Measurements from ENCODE around the gene MAGEB17. TPM values are rescaled to one million over a fixed set of nuclear protein-coding genes. Genes with fewer than 3 reads are reported as not detected.
"Not testable (repeated sequence)": the region's sequence is repeated elsewhere in the genome, so short reads cannot be mapped to it uniquely, and the experiment has no call there.

MAGEB17 gene
- total RNA-seq, 1 experiment from 2014 or later = not detected

- Histone ChIP-seq H3K36me3 (ENCODE audit: low read depth) (no peaks in the 10 kb centered on the region), H3K9me2 (ENCODE audit: insufficient read depth) (no peaks in the 10 kb centered on the region), H3K4me2 (no peak overlapping the region), H3K4me3 (no peak overlapping the region), H3K27me3 (ENCODE audit: insufficient read depth, low read depth) (no peaks in the 10 kb centered on the region), H3K4me1 (replicated peaks; ENCODE audit: insufficient read depth) (peaks cover 9% of the 10 kb centered on the region; the same call in 1 of the 2 replicates), H3K9me3 (ENCODE audit: insufficient read depth, low read depth) (no peaks in the 10 kb centered on the region), H4K20me1 (ENCODE audit: insufficient read depth) (no peaks in the 10 kb centered on the region), H3K27ac (no peak overlapping the region), H2AFZ (no peak overlapping the region), H3K79me2 (ENCODE audit: low read depth) (no peaks in the 10 kb centered on the region), H3F3A (ENCODE audit: insufficient read depth, low read depth) (no peaks in the 10 kb centered on the region)
- BruUV-seq (replicated peaks) = no TSS peak
- POLR2A ChIA-PET (ENCODE audit: unreplicated experiment) = no interaction called here
- DNase-seq = no peak
- TF ChIP-seq EZH2 (IDR thresholded peaks at IDR 0.05; ENCODE audit: low read depth) = no peak
- intact Hi-C loops (cut with micrococcal nuclease; ENCODE audit: unreplicated experiment) = no loop called here
- CTCF ChIA-PET = no interaction called here
These were observed 23.3 kb upstream of the MAGEB17 start for GRCh38 chrX:16143968-16144367.

- BruUV-seq (replicated peaks) = no TSS peak
- TF ChIP-seq, protein P1, sequence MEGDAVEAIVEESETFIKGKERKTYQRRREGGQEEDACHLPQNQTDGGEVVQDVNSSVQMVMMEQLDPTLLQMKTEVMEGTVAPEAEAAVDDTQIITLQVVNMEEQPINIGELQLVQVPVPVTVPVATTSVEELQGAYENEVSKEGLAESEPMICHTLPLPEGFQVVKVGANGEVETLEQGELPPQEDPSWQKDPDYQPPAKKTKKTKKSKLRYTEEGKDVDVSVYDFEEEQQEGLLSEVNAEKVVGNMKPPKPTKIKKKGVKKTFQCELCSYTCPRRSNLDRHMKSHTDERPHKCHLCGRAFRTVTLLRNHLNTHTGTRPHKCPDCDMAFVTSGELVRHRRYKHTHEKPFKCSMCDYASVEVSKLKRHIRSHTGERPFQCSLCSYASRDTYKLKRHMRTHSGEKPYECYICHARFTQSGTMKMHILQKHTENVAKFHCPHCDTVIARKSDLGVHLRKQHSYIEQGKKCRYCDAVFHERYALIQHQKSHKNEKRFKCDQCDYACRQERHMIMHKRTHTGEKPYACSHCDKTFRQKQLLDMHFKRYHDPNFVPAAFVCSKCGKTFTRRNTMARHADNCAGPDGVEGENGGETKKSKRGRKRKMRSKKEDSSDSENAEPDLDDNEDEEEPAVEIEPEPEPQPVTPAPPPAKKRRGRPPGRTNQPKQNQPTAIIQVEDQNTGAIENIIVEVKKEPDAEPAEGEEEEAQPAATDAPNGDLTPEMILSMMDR (conservative IDR thresholded peaks at IDR 0.05) = no peak
- no peak for TF ChIP-seq EZH2 (IDR thresholded peaks at IDR 0.05; ENCODE audit: low read depth)
- no peaks in the 10 kb centered on the region for H3F3A ChIP-seq (ENCODE audit: insufficient read depth, low read depth)
- H3K4me1 ChIP-seq (replicated peaks; ENCODE audit: insufficient read depth) = peaks cover 13% of the 10 kb centered on the region; the same call in 1 of the 2 replicates
- H2AFZ ChIP-seq = no peak overlapping the region
- no peak overlapping the region for H3K4me2 ChIP-seq
- no peaks in the 10 kb centered on the region for H3K79me2 ChIP-seq (ENCODE audit: low read depth)
- intact Hi-C loops (cut with micrococcal nuclease; ENCODE audit: unreplicated experiment) = no loop called here
- H3K36me3 ChIP-seq (ENCODE audit: low read depth) = no peaks in the 10 kb centered on the region
- no peak overlapping the region for H3K27ac ChIP-seq
- DNase-seq = no peak
- H3K9me2 ChIP-seq (ENCODE audit: insufficient read depth) = no peaks in the 10 kb centered on the region
- no peak overlapping the region for H3K4me3 ChIP-seq
- CTCF ChIA-PET = no interaction called here
- H3K27me3 ChIP-seq (ENCODE audit: insufficient read depth, low read depth) = no peaks in the 10 kb centered on the region
- no peaks in the 10 kb centered on the region for H3K9me3 ChIP-seq (ENCODE audit: insufficient read depth, low read depth)
- H4K20me1 ChIP-seq (ENCODE audit: insufficient read depth) = no peaks in the 10 kb centered on the region
- POLR2A ChIA-PET (ENCODE audit: unreplicated experiment) = no interaction called here
These were observed 22.9 kb upstream of the MAGEB17 start for GRCh38 chrX:16144420-16144819.

GRCh38 chrX:16145093-16145492, 22.2 kb upstream of the MAGEB17 start:
- BruUV-seq (replicated peaks); H3K4me3 ChIP-seq; H3K27me3 ChIP-seq (ENCODE audit: insufficient read depth, low read depth); H2AFZ ChIP-seq; H3K9me3 ChIP-seq (ENCODE audit: insufficient read depth, low read depth); H3K4me2 ChIP-seq; DNase-seq; H3K9me2 ChIP-seq (ENCODE audit: insufficient read depth); H3K79me2 ChIP-seq (ENCODE audit: low read depth); H3K36me3 ChIP-seq (ENCODE audit: low read depth); H3K27ac ChIP-seq; POLR2A ChIA-PET (ENCODE audit: unreplicated experiment); H3F3A ChIP-seq (ENCODE audit: insufficient read depth, low read depth); H4K20me1 ChIP-seq (ENCODE audit: insufficient read depth); intact Hi-C loops (cut with micrococcal nuclease; ENCODE audit: unreplicated experiment); CTCF ChIA-PET: not testable (repeated sequence)
- peaks cover 16% of the 10 kb centered on the region; the same call in 1 of the 2 replicates for H3K4me1 ChIP-seq (replicated peaks; ENCODE audit: insufficient read depth)

DNA sequence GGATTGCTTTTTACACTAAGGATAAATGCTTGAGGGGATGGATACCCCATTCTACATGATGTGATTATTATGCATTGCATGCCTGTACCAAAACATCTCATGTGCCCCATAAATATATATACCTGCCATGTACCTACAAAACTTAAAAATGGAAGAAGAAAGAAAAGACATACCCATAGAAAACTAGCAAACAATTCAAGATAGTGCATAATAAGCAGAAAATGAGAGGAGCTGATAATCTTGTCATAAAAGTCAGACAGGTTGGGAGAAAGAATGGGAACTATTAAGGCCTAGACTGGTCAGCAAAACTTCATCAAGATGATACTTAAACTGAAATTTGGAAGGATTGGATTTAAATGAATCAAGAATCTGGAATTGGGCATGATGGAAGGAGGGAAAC, 21.6 kb upstream of the MAGEB17 start:
- no peaks in the 10 kb centered on the region for H3K27me3 ChIP-seq (ENCODE audit: insufficient read depth, low read depth)
- H4K20me1 ChIP-seq (ENCODE audit: insufficient read depth) = no peaks in the 10 kb centered on the region
- H3K36me3 ChIP-seq (ENCODE audit: low read depth) = no peaks in the 10 kb centered on the region
- no peaks in the 10 kb centered on the region for H3F3A ChIP-seq (ENCODE audit: insufficient read depth, low read depth)
- H3K9me3 ChIP-seq (ENCODE audit: insufficient read depth, low read depth) = no peaks in the 10 kb centered on the region
- H3K79me2 ChIP-seq (ENCODE audit: low read depth) = no peaks in the 10 kb centered on the region
- no TSS peak for BruUV-seq (replicated peaks)
- no peak overlapping the region for H3K4me2 ChIP-seq
- no peak overlapping the region for H3K4me3 ChIP-seq
- intact Hi-C loops (cut with micrococcal nuclease; ENCODE audit: unreplicated experiment) = no loop called here
- H3K4me1 ChIP-seq (replicated peaks; ENCODE audit: insufficient read depth) = peaks cover 16% of the 10 kb centered on the region; the same call in 1 of the 2 replicates
- CTCF ChIA-PET = no interaction called here
- no peak for DNase-seq
- no peaks in the 10 kb centered on the region for H3K9me2 ChIP-seq (ENCODE audit: insufficient read depth)
- no peak overlapping the region for H3K27ac ChIP-seq
- TF ChIP-seq, protein P1 (conservative IDR thresholded peaks at IDR 0.05) = no peak
- no peak for TF ChIP-seq EZH2 (IDR thresholded peaks at IDR 0.05; ENCODE audit: low read depth)
- no peak overlapping the region for H2AFZ ChIP-seq
- POLR2A ChIA-PET (ENCODE audit: unreplicated experiment) = no interaction called here
